Mesothelial cell of epicardium (in vitro differentiated cells): ENCODE results near the gene HSD17B12. TPM values are rescaled to one million over a fixed set of nuclear protein-coding genes. Genes with fewer than 3 reads are reported as not detected.

Experiments used
- DNase-seq, 2 experiments: peaks; one replicate each; pipeline ENCODE4 v3.0.0; 2021; ENCODE audit warnings: low spot score in 2 of 2; ENCODE audit not compliant: unreplicated experiment in 2 of 2
- H3K27ac Mint-ChIP-seq: 2 replicates; pipeline ENCODE4 v1.8.0; 2021; ENCODE audit warnings: mixed read lengths
- H3K27me3 Mint-ChIP-seq: 2 replicates; pipeline ENCODE4 v1.8.0; 2021; ENCODE audit warnings: low read depth, mixed read lengths
- H3K36me3 Mint-ChIP-seq: 2 replicates; pipeline ENCODE4 v1.8.0; 2021; ENCODE audit warnings: mixed read lengths
- H3K4me1 Mint-ChIP-seq: 2 replicates; pipeline ENCODE4 v1.8.0; 2021; ENCODE audit warnings: mixed read lengths
- H3K4me3 Mint-ChIP-seq: 2 replicates; pipeline ENCODE4 v1.8.0; 2021; ENCODE audit warnings: mild to moderate bottlenecking, moderate library complexity, mixed read lengths
- H3K9me3 Mint-ChIP-seq: 2 replicates; pipeline ENCODE4 v1.8.0; 2021; ENCODE audit warnings: mixed read lengths
- total RNA-seq: library from RNA; stranded (reverse); gene quantifications from 3 replicates; pipeline ENCODE4 v1.2.1, GENCODE V29; 2021
- TF ChIP-seq, protein P1 (sequence below): fragments of 200-600 bp; sonication (generic); IDR thresholded peaks from one replicate; pipeline ENCODE4 v1.5.0; 2021; ENCODE audit warnings: antibody characterized with exemption; ENCODE audit not compliant: unreplicated experiment

HSD17B12 gene
- total RNA-seq, 1 donor from 2014 or later = 99.9 TPM

DNA sequence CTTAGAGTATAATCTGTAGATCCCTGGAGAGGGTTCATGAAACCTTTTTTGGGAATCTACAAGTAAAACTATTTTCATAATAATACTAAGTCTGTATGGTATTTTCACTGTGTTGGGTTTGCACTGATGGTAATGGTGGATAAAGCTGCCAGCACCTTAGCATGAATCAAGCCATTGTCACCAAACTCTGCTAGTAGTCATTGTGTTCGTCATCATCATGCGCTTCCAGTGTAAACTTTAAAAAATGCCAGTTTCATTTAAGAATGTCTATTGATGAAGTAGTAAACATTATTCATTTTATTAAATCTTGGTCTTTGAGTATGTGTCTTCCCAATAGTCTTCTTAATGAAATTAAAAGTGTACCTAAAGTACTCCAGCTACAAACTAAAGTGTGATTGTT lies 215.1 kb downstream of the HSD17B12 start:
- no peak overlapping the region for H3K27ac Mint-ChIP-seq
- TF ChIP-seq, protein P1, sequence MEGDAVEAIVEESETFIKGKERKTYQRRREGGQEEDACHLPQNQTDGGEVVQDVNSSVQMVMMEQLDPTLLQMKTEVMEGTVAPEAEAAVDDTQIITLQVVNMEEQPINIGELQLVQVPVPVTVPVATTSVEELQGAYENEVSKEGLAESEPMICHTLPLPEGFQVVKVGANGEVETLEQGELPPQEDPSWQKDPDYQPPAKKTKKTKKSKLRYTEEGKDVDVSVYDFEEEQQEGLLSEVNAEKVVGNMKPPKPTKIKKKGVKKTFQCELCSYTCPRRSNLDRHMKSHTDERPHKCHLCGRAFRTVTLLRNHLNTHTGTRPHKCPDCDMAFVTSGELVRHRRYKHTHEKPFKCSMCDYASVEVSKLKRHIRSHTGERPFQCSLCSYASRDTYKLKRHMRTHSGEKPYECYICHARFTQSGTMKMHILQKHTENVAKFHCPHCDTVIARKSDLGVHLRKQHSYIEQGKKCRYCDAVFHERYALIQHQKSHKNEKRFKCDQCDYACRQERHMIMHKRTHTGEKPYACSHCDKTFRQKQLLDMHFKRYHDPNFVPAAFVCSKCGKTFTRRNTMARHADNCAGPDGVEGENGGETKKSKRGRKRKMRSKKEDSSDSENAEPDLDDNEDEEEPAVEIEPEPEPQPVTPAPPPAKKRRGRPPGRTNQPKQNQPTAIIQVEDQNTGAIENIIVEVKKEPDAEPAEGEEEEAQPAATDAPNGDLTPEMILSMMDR = no peak
- no peak for DNase-seq
- H3K4me3 Mint-ChIP-seq = no peak overlapping the region
- H3K9me3 Mint-ChIP-seq = no peaks in the 10 kb centered on the region
- H3K4me1 Mint-ChIP-seq = peaks cover 6% of the 10 kb centered on the region
- H3K27me3 Mint-ChIP-seq = no peaks in the 10 kb centered on the region
- H3K36me3 Mint-ChIP-seq = peaks cover 49% of the 10 kb centered on the region

DNA sequence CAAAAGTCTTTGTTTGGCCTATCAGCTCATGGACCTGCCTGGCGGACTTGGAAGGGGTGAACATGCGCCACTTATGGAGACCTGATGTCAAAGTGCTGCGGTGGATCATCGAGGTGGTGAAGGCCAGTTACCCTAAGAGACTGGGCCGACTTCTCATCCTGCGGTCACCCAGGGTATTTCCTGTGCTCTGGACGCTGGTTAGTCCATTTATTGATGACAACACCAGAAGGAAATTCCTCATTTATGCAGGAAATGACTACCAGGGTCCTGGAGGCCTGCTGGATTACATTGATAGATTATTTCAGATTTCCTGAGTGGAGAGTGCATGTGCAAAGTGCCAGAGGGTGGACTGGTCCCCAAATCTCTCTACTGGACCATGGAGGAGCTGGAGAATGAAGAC lies 218.0 kb downstream of the HSD17B12 start:
- H3K36me3 Mint-ChIP-seq = peaks cover 54% of the 10 kb centered on the region

DNA sequence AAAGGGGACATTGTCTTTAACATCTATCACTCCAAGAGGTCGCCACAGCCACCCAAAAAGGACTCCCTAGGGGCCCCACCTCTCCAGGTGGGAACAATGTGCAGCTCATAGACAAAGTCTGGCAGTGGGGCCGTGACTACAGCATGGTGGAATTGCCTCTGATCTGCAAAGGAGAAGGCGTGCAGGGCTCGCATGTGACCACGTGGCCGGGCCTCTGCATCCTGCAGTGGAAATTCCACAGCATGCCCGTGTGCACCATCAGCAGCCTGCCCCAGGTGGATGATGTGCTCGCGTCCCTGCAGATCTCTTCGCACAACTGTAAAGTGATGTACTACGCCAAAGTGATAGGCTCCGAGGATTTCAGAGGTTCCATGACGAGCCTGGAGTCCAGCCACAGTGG lies 218.6 kb downstream of the HSD17B12 start:
- no peak for DNase-seq
- peaks cover 5% of the 10 kb centered on the region for H3K4me1 Mint-ChIP-seq
- H3K4me3 Mint-ChIP-seq = no peak overlapping the region
- TF ChIP-seq, protein P1 = no peak
- no peaks in the 10 kb centered on the region for H3K9me3 Mint-ChIP-seq
- H3K36me3 Mint-ChIP-seq = peaks cover 59% of the 10 kb centered on the region
- H3K27ac Mint-ChIP-seq = no peak overlapping the region
- H3K27me3 Mint-ChIP-seq = no peaks in the 10 kb centered on the region

More for the DNA sequence above, 218.0 kb downstream of the HSD17B12 start:
- Mint-ChIP-seq H3K4me3 (no peak overlapping the region), H3K4me1 (peaks cover 6% of the 10 kb centered on the region), H3K27ac (no peak overlapping the region), H3K9me3 (no peaks in the 10 kb centered on the region), H3K27me3 (no peaks in the 10 kb centered on the region)
- DNase-seq = no peak
- TF ChIP-seq, protein P1 = no peak

DNA sequence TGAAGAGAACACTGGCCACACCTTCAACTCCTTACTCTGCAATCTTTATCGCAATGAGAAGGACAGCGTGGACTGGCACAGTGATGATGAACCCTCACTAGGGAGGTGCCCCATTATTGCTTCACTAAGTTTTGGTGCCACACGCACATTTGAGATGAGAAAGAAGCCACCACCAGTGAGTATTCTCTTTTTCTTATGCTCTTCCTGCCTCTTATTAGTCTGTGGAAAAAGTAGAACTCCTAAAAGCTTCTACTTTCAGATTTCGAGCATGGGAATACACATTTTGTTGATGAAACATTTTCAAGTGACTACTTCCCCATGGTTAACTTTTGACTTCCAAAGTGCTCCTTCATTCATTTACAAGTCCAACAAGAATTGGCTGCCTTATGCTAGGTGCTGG lies 221.0 kb downstream of the HSD17B12 start:
- no peak overlapping the region for H3K4me3 Mint-ChIP-seq
- H3K27me3 Mint-ChIP-seq = no peaks in the 10 kb centered on the region
- H3K27ac Mint-ChIP-seq = no peak overlapping the region
- DNase-seq = no peak
- no peaks in the 10 kb centered on the region for H3K9me3 Mint-ChIP-seq
- peaks cover 14% of the 10 kb centered on the region for H3K4me1 Mint-ChIP-seq
- H3K36me3 Mint-ChIP-seq = peaks cover 46% of the 10 kb centered on the region
- TF ChIP-seq, protein P1 = no peak

DNA sequence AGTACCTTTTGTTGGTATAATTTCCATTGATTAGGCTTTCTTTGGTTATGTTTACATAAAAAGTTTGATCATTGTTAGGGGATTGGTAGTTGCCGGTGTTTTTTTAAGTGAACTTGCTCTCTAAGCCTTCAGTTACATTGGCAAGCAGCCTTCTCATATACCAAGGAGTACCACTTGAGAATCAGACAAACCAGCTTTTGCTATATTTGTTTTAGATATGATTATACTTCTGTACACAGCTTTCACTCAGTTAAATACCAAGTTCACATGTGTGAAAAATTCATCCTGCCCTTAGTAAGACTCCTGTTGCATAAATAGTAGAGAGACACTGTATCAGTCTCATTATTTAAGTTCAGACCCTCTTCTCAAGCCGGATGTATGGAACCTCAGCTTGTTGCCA lies 222.5 kb downstream of the HSD17B12 start:
- DNase-seq = no peak
- peaks cover 14% of the 10 kb centered on the region for H3K4me1 Mint-ChIP-seq
- H3K9me3 Mint-ChIP-seq = no peaks in the 10 kb centered on the region
- no peak overlapping the region for H3K27ac Mint-ChIP-seq
- H3K4me3 Mint-ChIP-seq = no peak overlapping the region
- TF ChIP-seq, protein P1 = no peak
- peaks cover 43% of the 10 kb centered on the region for H3K36me3 Mint-ChIP-seq
- no peaks in the 10 kb centered on the region for H3K27me3 Mint-ChIP-seq

DNA sequence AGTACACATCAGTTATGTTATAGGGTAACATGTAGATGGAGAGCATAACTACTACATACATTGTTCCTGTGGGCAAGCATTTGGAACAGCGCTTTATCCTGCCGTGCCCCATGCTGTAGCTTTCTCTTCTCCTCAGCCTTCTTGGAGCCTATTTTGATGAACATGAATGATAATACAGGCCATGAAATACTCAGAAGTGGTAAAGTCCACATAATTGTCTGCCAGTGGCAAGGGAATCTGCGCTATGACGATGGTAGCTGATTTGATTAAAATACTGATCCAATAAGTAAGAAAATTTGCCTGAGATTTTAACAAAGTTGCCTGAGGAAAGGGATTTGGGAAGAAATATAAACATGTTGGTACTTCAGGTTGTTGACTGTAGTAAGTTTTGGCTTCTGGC lies 223.4 kb downstream of the HSD17B12 start:
- no peak for DNase-seq
- peaks cover 14% of the 10 kb centered on the region for H3K4me1 Mint-ChIP-seq
- no peak overlapping the region for H3K27ac Mint-ChIP-seq
- TF ChIP-seq, protein P1 = no peak
- no peak overlapping the region for H3K4me3 Mint-ChIP-seq
- H3K9me3 Mint-ChIP-seq = no peaks in the 10 kb centered on the region
- no peaks in the 10 kb centered on the region for H3K27me3 Mint-ChIP-seq
- peaks cover 37% of the 10 kb centered on the region for H3K36me3 Mint-ChIP-seq
